ENCODE data around the gene PTGIS.
A peak's percentile ranks its signal among the peaks of the same experiment; 100 is the strongest.
"Not testable (repeated sequence)": the region's sequence is repeated elsewhere in the genome, so short reads cannot be mapped to it uniquely, and the experiment has no call there.

PTGIS gene

GRCh38 chr20:49567421-49568277 is at the start of gene PTGIS:
Gene PTGIS, minus strand, starts transcription at chr20:49568137. Its CDS starts 21 bp downstream, at chr20:49568116.
- H3K4me3 ChIP-seq (ENCODE audit: low read depth, low read length) = peak within 1 kb of the TSS; percentile 69

GRCh38 chr20:49617394-49617793 is 49.5 kb upstream of the PTGIS start:
- not testable (repeated sequence) for H3K4me3 ChIP-seq (ENCODE audit: low read depth, low read length)

GRCh38 chr20:49616154-49617007 is 48.4 kb upstream of the PTGIS start:
- no peak overlapping the region for H3K4me3 ChIP-seq (ENCODE audit: low read depth, low read length)

- no peak overlapping the region for H3K4me3 ChIP-seq (ENCODE audit: low read depth, low read length)
Measured at GRCh38 chr20:49615401-49616153, 47.6 kb upstream of the PTGIS start.

- not testable (repeated sequence) for H3K4me3 ChIP-seq (ENCODE audit: low read depth, low read length)
Measured at GRCh38 chr20:49615051-49615400, 47.1 kb upstream of the PTGIS start.

GRCh38 chr20:49614338-49615050 is 46.6 kb upstream of the PTGIS start:
- no peak overlapping the region for H3K4me3 ChIP-seq (ENCODE audit: low read depth, low read length)

GRCh38 chr20:49612127-49612738 is 44.3 kb upstream of the PTGIS start:
- H3K4me3 ChIP-seq (ENCODE audit: low read depth, low read length) = no peak overlapping the region

- H3K4me3 ChIP-seq (ENCODE audit: low read depth, low read length) = not testable (repeated sequence)
Measured at GRCh38 chr20:49611539-49612126, 43.7 kb upstream of the PTGIS start.

- H3K4me3 ChIP-seq (ENCODE audit: low read depth, low read length) = no peak overlapping the region
Measured at GRCh38 chr20:49610691-49611538, 43.0 kb upstream of the PTGIS start.

- no peak overlapping the region for H3K4me3 ChIP-seq (ENCODE audit: low read depth, low read length)
Measured at GRCh38 chr20:49608752-49609670, 41.1 kb upstream of the PTGIS start.

- no peak overlapping the region for H3K4me3 ChIP-seq (ENCODE audit: low read depth, low read length)
Measured at GRCh38 chr20:49607568-49607967, 39.6 kb upstream of the PTGIS start.

- H3K4me3 ChIP-seq (ENCODE audit: low read depth, low read length) = no peak overlapping the region
Measured at GRCh38 chr20:49603209-49603627, 35.3 kb upstream of the PTGIS start.

GRCh38 chr20:49602345-49603208 is 34.6 kb upstream of the PTGIS start:
- no peak overlapping the region for H3K4me3 ChIP-seq (ENCODE audit: low read depth, low read length)

GRCh38 chr20:49601153-49601924 is 33.4 kb upstream of the PTGIS start:
- H3K4me3 ChIP-seq (ENCODE audit: low read depth, low read length) = no peak overlapping the region

GRCh38 chr20:49599746-49600113 is 31.8 kb upstream of the PTGIS start:
- H3K4me3 ChIP-seq (ENCODE audit: low read depth, low read length) = no peak overlapping the region

- H3K4me3 ChIP-seq (ENCODE audit: low read depth, low read length) = no peak overlapping the region
Measured at GRCh38 chr20:49597825-49598395, 30.0 kb upstream of the PTGIS start.
